Hypothalamus (tissue), 51 donors: ENCODE measurements around the gene GRHL3.

Experiments used
- DNase-seq, 51 donors: peaks; one replicate each; lab custom pipeline; 2025; lab: John Stamatoyannopoulos, UW

GRHL3 gene

GRCh38 chr1:24292887-24293286 lies 26.3 kb upstream of the GRHL3 start:
- no peak for DNase-seq

GRCh38 chr1:24293392-24294227 lies 25.5 kb upstream of the GRHL3 start:
- no peak for DNase-seq

DNA sequence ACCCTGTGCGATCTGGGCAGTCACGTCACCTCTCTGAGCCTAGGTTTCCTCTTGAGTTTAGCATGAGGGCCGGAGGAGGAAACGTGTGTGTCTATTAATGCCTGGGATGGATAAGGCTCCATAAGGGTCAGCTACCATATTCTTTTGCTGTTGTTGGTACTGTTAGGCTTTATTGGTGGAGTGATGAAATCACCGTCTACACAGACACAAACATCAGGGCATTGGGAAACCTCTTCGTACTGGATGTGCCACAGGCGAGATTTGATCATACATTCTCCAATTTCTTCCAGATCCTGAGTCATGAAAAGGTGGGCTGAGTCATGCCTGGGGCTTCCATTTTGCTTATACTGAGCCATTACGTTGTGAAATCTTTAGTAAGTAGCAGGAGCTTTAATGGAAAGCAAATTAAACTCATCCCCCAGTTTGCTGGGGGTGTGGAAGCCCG lies 24.9 kb upstream of the GRHL3 start:
- no peak for DNase-seq

DNA sequence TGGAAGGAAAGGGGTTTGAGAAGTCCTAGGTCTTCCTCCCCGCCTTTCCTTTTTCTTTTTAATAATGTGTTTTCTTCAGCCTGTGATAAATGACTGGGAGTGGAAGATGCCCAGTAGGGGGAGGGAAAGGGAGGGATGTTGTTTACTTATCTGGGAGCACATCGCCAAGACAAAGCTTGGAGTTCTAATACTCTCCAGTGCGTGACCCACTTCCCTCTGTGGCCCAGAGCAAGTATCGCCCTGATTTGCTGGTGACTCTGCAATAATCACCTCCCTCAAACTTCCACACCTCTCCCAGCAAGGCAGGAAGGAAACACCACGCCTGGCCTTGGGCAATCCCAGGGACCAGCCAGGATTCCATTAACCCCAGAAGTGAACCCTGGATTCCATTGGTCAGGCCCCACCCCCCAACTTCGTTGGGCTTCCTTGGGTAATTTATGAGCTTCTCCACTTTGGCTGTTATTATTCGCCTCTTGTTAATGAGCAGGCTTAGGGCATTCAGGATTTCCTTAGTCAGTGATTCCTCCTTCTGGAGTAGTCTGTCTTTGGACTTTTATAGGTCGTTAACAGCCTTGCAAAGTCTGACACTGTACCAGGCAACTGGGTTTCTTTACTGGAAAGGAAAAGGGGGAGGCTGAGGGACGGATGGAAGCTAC lies 24.3 kb upstream of the GRHL3 start:
- DNase-seq, result no peak

GRCh38 chr1:24295535-24295934 lies 23.6 kb upstream of the GRHL3 start:
- no peak for DNase-seq

- no peak for DNase-seq
These were observed 21.8 kb upstream of the GRHL3 start for GRCh38 chr1:24297187-24297851.

- no peak for DNase-seq
These were observed 21.3 kb upstream of the GRHL3 start for GRCh38 chr1:24297852-24298232.

DNA sequence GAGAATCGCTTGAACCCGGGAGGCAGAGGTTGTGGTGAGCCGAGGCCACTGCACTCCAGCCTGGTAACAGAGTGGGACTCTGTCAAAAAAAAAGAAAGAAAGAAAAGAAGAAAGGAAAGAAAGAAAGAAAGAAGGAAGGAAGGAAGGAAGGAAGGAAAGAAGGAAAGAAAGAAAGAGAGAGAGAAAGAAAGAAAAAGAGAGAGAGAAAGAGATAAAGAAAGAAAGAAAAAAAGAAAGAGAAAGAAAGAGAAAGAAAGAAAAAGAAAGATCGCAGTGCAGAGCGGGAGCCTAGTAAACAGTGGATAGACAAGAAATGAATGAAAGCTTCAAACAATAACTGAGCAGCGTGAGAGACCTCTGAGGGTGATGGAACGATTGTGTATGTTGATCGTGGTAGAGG lies 20.6 kb upstream of the GRHL3 start:
- no peak for DNase-seq

DNA sequence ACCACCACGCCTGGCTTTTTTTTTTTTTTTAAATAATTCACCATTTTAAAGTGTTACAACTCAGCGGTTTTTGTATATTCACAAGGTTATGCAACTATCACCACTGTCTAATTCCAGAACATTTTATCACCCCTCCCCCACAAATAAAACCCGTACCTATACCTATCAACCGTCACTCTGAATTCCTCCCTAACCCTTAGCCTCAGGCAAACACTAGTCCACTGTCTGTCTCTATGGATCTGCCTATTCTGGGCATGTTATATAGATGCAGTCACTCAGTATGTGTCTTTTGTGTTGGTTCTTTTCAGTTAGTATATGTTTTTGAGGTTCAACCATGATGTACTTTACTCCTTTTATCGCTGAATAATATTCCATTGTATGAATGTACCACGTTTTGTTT lies 19.3 kb upstream of the GRHL3 start:
- DNase-seq, result no peak

DNA sequence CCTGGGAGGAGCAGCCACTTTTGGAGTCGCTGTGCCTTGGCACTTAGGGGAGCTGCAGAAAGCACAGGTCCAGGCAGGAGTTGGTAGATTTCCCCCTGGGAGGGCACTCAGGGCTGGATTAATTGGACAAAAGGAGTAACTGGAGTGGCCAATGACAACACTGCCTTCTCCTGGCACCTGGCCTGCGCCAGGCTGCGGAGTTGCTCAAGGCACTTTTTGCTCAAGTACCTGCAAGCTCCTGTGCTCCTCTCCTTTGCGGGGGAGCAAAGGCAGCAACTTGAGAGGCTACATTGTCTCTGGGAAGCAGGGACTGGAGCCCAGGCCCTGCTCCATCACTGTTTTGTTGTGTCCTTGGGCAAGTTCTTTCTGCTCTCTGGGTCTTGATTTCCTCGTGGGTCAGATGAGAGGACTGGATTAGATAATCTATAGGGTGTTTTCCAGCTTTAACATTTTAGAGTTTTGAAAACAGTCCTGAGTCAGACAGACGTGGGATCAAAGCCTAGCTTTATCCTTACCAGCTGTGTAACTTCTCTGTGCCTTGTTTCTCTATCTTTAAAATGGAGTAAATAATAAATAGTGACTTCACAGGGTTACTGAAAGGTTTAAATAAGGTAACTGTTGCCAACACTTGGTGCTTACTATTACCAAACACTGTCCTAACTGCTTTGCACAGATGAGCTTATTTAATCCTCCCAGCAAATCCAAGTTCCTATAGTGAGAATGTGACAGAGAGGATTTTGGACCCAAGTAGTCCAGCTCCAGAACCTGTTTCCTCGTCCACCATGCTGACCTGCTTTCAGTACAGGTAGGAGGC lies 18.0 kb upstream of the GRHL3 start:
- no peak for DNase-seq

DNA sequence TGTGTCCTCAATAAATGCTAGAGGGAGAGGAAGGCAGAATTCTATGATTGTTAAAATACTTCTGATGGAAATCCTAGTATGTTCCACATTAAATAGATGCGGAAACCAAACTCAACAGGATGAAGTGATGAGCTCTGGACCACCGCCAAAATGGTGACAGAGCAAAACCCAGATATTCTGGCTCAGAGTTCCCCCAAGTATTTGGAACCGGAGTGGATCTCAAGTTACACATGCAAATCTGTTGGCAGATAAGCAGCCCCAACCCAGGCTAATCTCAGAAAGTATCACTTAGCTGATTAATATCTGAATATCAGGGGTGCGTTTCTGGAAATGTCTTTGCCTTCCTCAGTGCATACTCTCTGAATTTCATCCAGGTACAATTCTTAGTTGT lies 17.4 kb upstream of the GRHL3 start:
- no peak for DNase-seq

DNA sequence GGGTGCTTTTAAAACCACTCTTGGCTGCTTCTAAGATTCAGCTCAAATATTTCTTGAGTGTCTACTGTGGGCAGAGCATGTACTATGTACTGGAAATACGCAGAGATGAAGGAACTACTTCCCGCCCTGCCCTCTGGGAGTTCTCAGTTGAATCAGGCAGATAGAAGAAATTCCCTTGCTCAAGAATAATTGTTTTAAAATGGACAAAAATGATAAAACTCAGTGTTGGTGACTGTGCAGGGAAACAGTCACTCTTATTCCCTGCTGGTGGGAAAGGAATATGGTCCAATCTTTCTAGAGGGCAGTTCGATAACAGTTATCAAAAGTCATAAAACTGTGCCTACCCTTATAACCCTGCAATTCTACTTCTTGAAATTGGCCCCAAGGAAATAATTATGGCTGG lies 16.9 kb upstream of the GRHL3 start:
- no peak for DNase-seq

GRCh38 chr1:24303600-24303999 lies 15.6 kb upstream of the GRHL3 start:
- no peak for DNase-seq

DNA sequence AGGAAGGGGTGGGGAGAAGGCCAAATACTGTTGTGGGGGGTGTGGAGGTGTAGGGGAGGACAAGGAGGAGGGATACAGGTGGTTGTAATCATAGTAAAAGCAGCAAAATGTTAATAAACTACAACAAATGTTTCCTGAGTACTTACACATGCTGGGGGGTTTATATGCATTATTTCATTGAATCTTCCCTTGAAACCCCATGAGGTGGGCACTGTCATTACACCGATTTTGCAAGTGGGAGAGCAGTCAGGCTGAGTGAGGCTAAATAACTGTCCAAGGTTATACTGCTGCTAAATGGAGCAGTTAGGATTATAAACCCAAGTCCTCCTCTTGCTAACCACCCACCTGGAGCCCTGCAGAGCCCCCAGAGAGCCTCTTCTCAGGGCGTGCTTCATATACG lies 14.4 kb upstream of the GRHL3 start:
- DNase-seq, result no peak

DNA sequence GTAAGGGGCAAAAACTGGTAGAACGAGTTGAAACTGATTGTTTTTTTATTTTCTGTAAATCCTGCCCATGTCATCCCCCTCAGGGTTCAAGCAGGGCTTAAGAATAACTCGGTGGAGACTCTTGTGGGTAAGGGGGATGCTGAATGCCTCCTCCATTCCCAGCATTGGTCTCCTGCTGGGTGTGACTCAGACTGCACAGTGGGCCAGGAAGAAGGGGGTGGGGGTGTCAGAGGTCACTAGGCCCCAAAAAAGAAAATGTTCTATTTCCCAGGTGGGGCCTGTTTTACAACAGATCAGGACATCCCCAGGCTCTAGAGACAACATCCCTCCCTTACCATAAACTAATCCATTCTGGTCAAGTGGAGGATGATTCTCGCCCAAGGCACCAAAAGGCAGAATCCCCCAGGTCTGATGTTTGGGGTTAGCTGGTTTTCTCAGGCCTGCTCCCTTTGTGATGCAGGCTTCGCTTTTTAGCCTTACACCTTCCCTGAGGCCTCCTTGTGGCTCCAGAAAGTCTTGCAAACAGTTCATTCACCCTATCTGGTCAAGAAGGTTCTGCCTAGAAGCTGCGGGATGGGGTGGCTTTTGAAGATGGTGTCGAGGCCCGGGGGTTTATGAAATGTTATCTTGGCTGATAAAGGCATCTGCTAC lies 10.7 kb upstream of the GRHL3 start:
- no peak for DNase-seq

GRCh38 chr1:24309762-24310485 lies 9.2 kb upstream of the GRHL3 start:
- no peak for DNase-seq

GRCh38 chr1:24311234-24311633 lies 7.9 kb upstream of the GRHL3 start:
- DNase-seq, result no peak

GRCh38 chr1:24311741-24312140 lies 7.4 kb upstream of the GRHL3 start:
- DNase-seq, result peak in 1 of 51 donors; percentile 14

- DNase-seq, result no peak
These were observed 3.8 kb upstream of the GRHL3 start for GRCh38 chr1:24315391-24315790.

DNA sequence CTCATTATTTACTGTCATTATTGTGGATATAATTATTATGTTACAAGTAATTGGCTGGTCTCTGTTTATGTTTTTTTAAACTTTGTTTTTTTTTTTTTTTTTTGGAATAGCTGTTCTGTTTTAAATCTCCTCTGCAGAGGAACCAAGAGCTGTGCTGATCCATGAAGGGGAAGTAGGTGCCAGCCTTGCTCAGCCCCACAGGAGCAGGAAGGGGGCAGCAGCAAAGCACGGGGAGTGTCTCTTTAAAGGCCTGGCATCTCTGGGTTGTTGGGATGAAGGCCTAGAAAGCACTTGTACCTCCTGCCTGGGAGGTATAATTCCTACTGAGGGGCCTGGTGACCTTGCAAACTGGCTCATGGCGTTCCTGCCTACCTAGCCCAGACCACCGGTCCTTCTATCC lies 2.5 kb upstream of the GRHL3 start:
- peak in 11 of 51 donors; percentile 2 to 30 (median 11) for DNase-seq
